ENCODE measurements around the gene ATP8A2. TPM values are rescaled to one million over a fixed set of nuclear protein-coding genes. Genes with fewer than 3 reads are reported as not detected.

ATP8A2 gene
- total RNA-seq, 4 donors from 2014 or later = 0.16 to 0.54 (median 0.26) TPM

GRCh38 chr13:25619897-25620296 lies 248.1 kb downstream of the ATP8A2 start:
- 85% methylated on average over 5 of the region's 5 CpGs for WGBS, 2 donors (ENCODE audit: low coverage in 1 of 2)
- Histone ChIP-seq H3K9me3 (peaks cover 0 to 7% (median 0%) of the 10 kb centered on the region in 3 donors), H3K27ac (no peak overlapping the region), H3K4me3 (no peak overlapping the region), H3K4me1 (no peaks in the 10 kb centered on the region), H3K36me3 (no peaks in the 10 kb centered on the region), H3K27me3 (peaks cover 11% of the 10 kb centered on the region)
- TF ChIP-seq POLR2A (IDR thresholded peaks at IDR 0.05) (no peak), EP300 (IDR thresholded peaks at IDR 0.05) (no peak), POLR2AphosphoS5 (IDR thresholded peaks at IDR 0.05) (no peak), CTCF (IDR thresholded peaks at IDR 0.05) (no peak)
- no peak for ATAC-seq

GRCh38 chr13:25625414-25625813 lies 253.6 kb downstream of the ATP8A2 start:
- no peaks in the 10 kb centered on the region for H3K36me3 ChIP-seq
- H3K4me3 ChIP-seq = no peak overlapping the region
- no peaks in the 10 kb centered on the region for H3K27me3 ChIP-seq
- no peak overlapping the region for H3K27ac ChIP-seq
- no peaks in the 10 kb centered on the region for H3K4me1 ChIP-seq
- peaks cover 0 to 7% (median 0%) of the 10 kb centered on the region in 3 donors for H3K9me3 ChIP-seq
- no peak for ATAC-seq
- TF ChIP-seq EP300 (IDR thresholded peaks at IDR 0.05) = no peak
- TF ChIP-seq CTCF (IDR thresholded peaks at IDR 0.05) = no peak
- TF ChIP-seq POLR2A (IDR thresholded peaks at IDR 0.05) = no peak
- TF ChIP-seq POLR2AphosphoS5 (IDR thresholded peaks at IDR 0.05) = no peak
- 32 to 67% methylated on average over 2 of the region's 2 CpGs for WGBS, 2 donors (ENCODE audit: low coverage in 1 of 2)

- no peaks in the 10 kb centered on the region for H3K4me1 ChIP-seq
- H3K27ac ChIP-seq = no peak overlapping the region
- WGBS, 2 donors (ENCODE audit: low coverage in 1 of 2) = 74 to 76% methylated on average over 7 of the region's 7 CpGs
- TF ChIP-seq POLR2A (IDR thresholded peaks at IDR 0.05) = no peak
- no peak for TF ChIP-seq CTCF (IDR thresholded peaks at IDR 0.05)
- no peak for TF ChIP-seq POLR2AphosphoS5 (IDR thresholded peaks at IDR 0.05)
- no peak for TF ChIP-seq EP300 (IDR thresholded peaks at IDR 0.05)
- H3K36me3 ChIP-seq = no peaks in the 10 kb centered on the region
- peaks cover 4% of the 10 kb centered on the region for H3K27me3 ChIP-seq
- no peak overlapping the region for H3K4me3 ChIP-seq
- no peak for ATAC-seq
- H3K9me3 ChIP-seq = peaks cover 0 to 7% (median 0%) of the 10 kb centered on the region in 3 donors
These were observed 258.6 kb downstream of the ATP8A2 start for GRCh38 chr13:25630329-25630900.

GRCh38 chr13:25632166-25632888 lies 260.6 kb downstream of the ATP8A2 start:
- WGBS, 2 donors (ENCODE audit: low coverage in 1 of 2) = 71 to 83% methylated on average over 2 to 5 of the region's 8 CpGs
- Histone ChIP-seq H3K9me3 (no peaks in the 10 kb centered on the region), H3K27me3 (peaks cover 4% of the 10 kb centered on the region), H3K27ac (no peak overlapping the region), H3K4me1 (no peaks in the 10 kb centered on the region), H3K36me3 (no peaks in the 10 kb centered on the region), H3K4me3 (no peak overlapping the region)
- TF ChIP-seq EP300 (IDR thresholded peaks at IDR 0.05) = no peak
- ATAC-seq = no peak

GRCh38 chr13:25633093-25633492 lies 261.3 kb downstream of the ATP8A2 start:
- Histone ChIP-seq H3K4me3 (no peak overlapping the region), H3K9me3 (no peaks in the 10 kb centered on the region), H3K27ac (no peak overlapping the region), H3K27me3 (peaks cover 4% of the 10 kb centered on the region), H3K4me1 (no peaks in the 10 kb centered on the region), H3K36me3 (no peaks in the 10 kb centered on the region)
- ATAC-seq = no peak
- TF ChIP-seq POLR2A (IDR thresholded peaks at IDR 0.05) (no peak), POLR2AphosphoS5 (IDR thresholded peaks at IDR 0.05) (no peak), EP300 (IDR thresholded peaks at IDR 0.05) (no peak), CTCF (IDR thresholded peaks at IDR 0.05) (no peak)
- WGBS, 2 donors (ENCODE audit: low coverage in 1 of 2) = 71 to 76% methylated on average over 4 to 5 of the region's 5 CpGs
